Upper lobe of right lung (tissue), 1 donor: Measurements from ENCODE around the gene ROMO1. TPM values are rescaled to one million over a fixed set of nuclear protein-coding genes. Genes with fewer than 3 reads are reported as not detected.
A peak's percentile ranks its signal among the peaks of the same experiment; 100 is the strongest.
"Not testable (repeated sequence)": the region's sequence is repeated elsewhere in the genome, so short reads cannot be mapped to it uniquely, and the experiment has no call there.

ENCODE experiments used
- ATAC-seq: fragments of 200-7000 bp; cut with Tn5 transposase; one replicate; pipeline ENCODE4 v1.9.1; 2020; ENCODE audit warnings: mild to moderate bottlenecking, moderate library complexity
- DNase-seq: peaks from one replicate; pipeline ENCODE4 v3.0.0-alpha.2; 2020
- H3K27ac ChIP-seq: fragments of 200-600 bp; one replicate; pipeline ENCODE4 v1.8.0; 2022
- H3K27me3 ChIP-seq: fragments of 200-600 bp; one replicate; pipeline ENCODE4 v1.8.0; 2022; ENCODE audit warnings: mild to moderate bottlenecking
- H3K36me3 ChIP-seq: fragments of 200-600 bp; one replicate; pipeline ENCODE4 v1.8.0; 2022
- H3K4me1 ChIP-seq: fragments of 200-600 bp; one replicate; pipeline ENCODE4 v1.8.0; 2022
- H3K4me3 ChIP-seq: fragments of 200-600 bp; one replicate; pipeline ENCODE4 v1.8.0; 2022; ENCODE audit warnings: mild to moderate bottlenecking
- H3K9me3 ChIP-seq: fragments of 200-600 bp; one replicate; pipeline ENCODE4 v1.8.0; 2022
- intact Hi-C: fragments of 100-400 bp; cut with DNase I; formaldehyde crosslinking; loops from one replicate; pipeline ENCODE4 v1.11.0; 2022
- total RNA-seq: library from RNA; stranded (reverse); fragmentation: NEBNext Ultra II Directional; extraction: Animal tissue kit (Norgen Biotek cat#: 25700); gene quantifications from one replicate; pipeline ENCODE4 v1.2.1, GENCODE V29; 2021
- TF ChIP-seq, protein P1 (sequence below): fragments of 200-600 bp; IDR thresholded peaks from one replicate; pipeline ENCODE4 v1.8.0; 2022; ENCODE audit warnings: antibody characterized with exemption
- donor health status: DM: no; HTN: yes; CAD: no; lungs with severe emphysema.

ROMO1 gene
- total RNA-seq, 1 donor from 2014 or later: 77.9 TPM

DNA sequence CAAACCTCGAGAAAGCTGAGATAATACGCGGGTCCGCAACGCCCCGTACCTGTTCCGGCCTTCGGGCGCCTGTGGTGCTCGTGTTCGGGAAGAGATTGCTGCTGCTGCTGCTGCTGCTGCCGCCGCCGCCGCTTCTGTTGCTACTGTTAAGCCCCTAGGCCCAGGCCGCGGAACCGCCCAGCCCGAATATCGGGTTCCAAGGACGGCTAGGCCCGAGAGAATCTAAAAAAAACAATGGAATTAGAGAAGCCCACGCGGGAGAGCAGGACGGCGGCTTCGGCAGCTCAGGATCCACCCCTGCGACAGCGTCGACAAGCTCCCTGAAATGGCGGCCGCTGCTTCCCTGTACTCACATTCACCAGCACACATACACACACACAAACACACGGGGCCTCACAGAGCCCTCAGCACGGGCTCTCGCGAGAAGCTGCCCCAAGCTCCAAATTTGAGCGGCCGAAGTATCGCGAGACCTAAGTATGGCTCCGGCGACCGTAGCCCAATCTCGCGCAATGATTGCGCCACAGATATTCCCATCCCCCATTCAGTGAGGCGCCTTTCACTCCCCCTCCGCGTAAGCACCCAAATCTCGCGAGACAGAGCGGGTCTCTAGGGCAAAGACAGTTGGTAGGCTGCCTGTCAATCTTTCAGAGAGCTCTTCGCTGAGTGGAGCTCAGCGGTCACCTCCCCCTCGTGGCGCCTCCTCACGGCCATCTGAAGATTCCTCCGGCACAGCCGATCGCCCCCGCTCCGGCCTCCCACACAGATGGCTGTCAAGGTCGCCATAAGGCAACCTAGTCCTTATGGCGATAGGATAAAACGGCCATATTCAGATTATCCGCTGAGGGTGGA is 42.9 kb downstream of the ROMO1 start, which contains the start of gene RBM39:
RBM39 (minus strand) TSS at position 369 of the 849 bp plus-strand sequence. CDS start 1,386 bp downstream, outside the sequence.
- Histone ChIP-seq H3K9me3 (no peaks in the 10 kb centered on the region), H3K27me3 (no peaks in the 10 kb centered on the region), H3K36me3 (peaks cover 37% of the 10 kb centered on the region), H3K4me1 (peaks cover 36% of the 10 kb centered on the region), H3K4me3 (peak within 1 kb of the TSS; percentile 79), H3K27ac (peak within 1 kb of the TSS; percentile 100)
- TF ChIP-seq, protein P1, sequence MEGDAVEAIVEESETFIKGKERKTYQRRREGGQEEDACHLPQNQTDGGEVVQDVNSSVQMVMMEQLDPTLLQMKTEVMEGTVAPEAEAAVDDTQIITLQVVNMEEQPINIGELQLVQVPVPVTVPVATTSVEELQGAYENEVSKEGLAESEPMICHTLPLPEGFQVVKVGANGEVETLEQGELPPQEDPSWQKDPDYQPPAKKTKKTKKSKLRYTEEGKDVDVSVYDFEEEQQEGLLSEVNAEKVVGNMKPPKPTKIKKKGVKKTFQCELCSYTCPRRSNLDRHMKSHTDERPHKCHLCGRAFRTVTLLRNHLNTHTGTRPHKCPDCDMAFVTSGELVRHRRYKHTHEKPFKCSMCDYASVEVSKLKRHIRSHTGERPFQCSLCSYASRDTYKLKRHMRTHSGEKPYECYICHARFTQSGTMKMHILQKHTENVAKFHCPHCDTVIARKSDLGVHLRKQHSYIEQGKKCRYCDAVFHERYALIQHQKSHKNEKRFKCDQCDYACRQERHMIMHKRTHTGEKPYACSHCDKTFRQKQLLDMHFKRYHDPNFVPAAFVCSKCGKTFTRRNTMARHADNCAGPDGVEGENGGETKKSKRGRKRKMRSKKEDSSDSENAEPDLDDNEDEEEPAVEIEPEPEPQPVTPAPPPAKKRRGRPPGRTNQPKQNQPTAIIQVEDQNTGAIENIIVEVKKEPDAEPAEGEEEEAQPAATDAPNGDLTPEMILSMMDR: peak; percentile 47
- peak; percentile 95 for ATAC-seq
- intact Hi-C loops: no loop called here
- DNase-seq: peak; percentile 99

DNA sequence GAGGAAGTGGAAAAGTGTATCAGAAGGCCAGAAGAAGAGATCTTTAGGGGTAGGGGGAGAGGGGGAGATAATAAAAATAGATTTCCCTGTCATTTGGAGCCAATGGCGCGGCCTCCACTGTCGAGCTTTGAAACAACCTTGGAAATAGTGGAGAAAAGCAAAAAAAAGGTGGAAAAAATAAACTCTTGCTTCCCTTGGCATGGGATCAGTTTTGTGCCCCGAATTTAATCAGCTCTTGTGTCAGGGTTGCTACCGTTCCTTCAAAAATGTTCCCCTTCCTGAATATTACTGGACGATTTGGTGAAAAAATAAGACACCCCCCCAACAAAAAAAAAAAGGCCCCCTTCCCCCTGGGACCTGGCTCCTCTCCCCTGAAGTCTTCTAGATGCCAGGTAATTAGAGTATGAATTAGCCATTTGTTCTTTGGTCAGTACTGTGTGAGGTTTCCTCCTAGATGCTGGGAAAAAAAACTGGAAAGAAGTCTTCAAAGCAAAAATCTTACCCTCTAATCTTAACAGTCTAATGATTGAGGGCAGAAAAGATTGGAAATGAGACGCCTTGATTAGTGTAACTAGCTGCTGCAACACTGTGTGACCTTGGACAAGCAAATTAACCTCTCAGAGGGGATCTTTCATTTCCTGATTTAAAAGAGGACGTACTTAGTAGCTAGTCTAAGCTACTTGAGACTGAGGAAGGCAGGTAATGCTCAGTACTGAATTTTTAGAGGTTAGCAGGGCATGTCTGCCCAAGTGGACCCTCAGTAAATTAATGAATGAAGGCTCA is 43.7 kb downstream of the ROMO1 start:
- Histone ChIP-seq H3K4me3 (peak overlapping the region; percentile 66), H3K27ac (peak overlapping the region; percentile 98), H3K4me1 (peaks cover 36% of the 10 kb centered on the region), H3K27me3 (no peaks in the 10 kb centered on the region), H3K36me3 (peaks cover 29% of the 10 kb centered on the region), H3K9me3 (no peaks in the 10 kb centered on the region)
- ATAC-seq (peak; percentile 12), DNase-seq (no peak)
- TF ChIP-seq, protein P1: no peak
- intact Hi-C loops: no loop called here

DNA sequence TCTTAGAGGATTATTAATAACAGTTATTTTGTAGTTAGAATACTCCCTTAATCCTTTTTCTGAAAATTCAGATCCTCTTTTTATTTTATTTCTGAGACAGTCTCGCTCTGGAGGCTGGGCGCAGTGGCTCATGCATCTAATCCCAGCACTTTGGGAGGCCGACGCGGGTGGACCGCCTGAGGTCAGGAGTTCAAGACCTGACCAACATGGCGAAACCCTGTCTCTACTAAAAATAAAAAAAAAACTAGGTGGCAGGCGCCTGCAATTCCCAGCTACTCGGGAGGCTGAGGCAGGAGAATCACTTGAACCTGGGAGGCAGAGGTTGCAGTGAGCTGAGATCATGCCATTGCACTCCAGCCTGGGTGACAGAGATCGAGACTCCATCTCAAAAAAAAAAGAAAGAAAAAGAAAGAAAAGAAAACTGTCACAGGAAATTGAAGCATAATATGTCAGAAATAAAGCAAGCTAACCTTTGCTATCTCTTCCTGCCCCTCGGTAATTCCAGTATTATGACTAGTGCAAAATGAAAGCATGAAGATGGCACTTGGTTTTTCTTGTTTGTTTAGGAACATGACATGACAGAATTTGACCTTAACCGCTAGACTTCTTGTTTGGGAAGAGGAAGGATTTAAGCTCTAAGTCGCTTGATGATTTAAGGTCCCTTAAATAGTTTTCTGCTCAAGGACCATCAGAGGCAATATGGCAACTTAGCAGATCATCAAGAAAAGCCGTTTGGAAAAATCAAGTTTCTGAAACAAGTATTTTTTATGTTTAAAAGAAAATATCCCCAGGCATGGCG is 44.7 kb downstream of the ROMO1 start:
- peaks cover 26% of the 10 kb centered on the region for H3K4me1 ChIP-seq
- intact Hi-C loops: no loop called here
- ATAC-seq (no peak), DNase-seq (peak; percentile 69)
- peaks cover 19% of the 10 kb centered on the region for H3K36me3 ChIP-seq
- no peaks in the 10 kb centered on the region for H3K27me3 ChIP-seq
- TF ChIP-seq, protein P1: no peak
- peak overlapping the region; percentile 98 for H3K27ac ChIP-seq
- no peaks in the 10 kb centered on the region for H3K9me3 ChIP-seq
- peak overlapping the region; percentile 66 for H3K4me3 ChIP-seq

DNA sequence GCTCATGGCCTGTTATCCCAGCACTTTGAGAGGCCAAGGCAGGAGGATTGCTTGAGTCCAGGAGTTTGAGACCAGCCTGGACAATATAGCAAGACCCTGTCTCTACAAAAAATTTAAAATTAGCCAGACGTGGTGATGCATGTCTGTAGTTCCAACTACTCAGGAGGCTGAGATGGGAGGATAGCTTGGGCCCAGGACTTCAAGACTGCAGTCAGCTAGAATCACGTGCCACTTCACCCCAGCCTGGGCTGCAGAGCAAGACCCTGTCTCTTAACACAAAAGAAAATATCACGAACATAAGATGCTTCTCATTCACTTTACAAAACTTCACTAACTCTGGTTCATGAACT is 45.3 kb downstream of the ROMO1 start:
- H3K4me1 ChIP-seq: peaks cover 21% of the 10 kb centered on the region
- intact Hi-C loops, DNase-seq, H3K9me3 ChIP-seq, H3K27me3 ChIP-seq, ATAC-seq, H3K4me3 ChIP-seq: not testable (repeated sequence)
- peak overlapping the region; percentile 98 for H3K27ac ChIP-seq
- peaks cover 13% of the 10 kb centered on the region for H3K36me3 ChIP-seq

Other genes starting within 250 kb of the ROMO1 start
- gene CEP250, start 243.8 kb upstream of the ROMO1 start, total RNA-seq: 21.7 TPM
- gene C20orf173, start 169.8 kb upstream of the ROMO1 start, total RNA-seq: not detected
- gene ERGIC3, start 157.3 kb upstream of the ROMO1 start, total RNA-seq: 179 TPM
- 2.9 TPM for gene SPAG4, start 83.6 kb upstream of the ROMO1 start, total RNA-seq
- gene CPNE1, start 34.5 kb upstream of the ROMO1 start, total RNA-seq: 179 TPM
- gene RBM12, start 34.5 kb upstream of the ROMO1 start, total RNA-seq: 72.5 TPM
- gene NFS1, start 53 bp upstream of the ROMO1 start, total RNA-seq: 19.5 TPM
- 298 TPM for gene RBM39, start 42.9 kb downstream of the ROMO1 start, total RNA-seq
- gene PHF20, start 72.6 kb downstream of the ROMO1 start, total RNA-seq: 56.5 TPM